Transverse colon (tissue), 4 donors: ENCODE measurements around the gene ZBTB45. TPM values are rescaled to one million over a fixed set of nuclear protein-coding genes. Genes with fewer than 3 reads are reported as not detected.
"Not testable (repeated sequence)": the region's sequence is repeated elsewhere in the genome, so short reads cannot be mapped to it uniquely, and the experiment has no call there.

ENCODE experiments used
- DNase-seq: peaks from one replicate; pipeline ENCODE4 v3.0.0-alpha.2; 2019
- H3K27ac ChIP-seq, 4 donors: fragments of 200-600 bp; sonication (generic); 2 replicates each; pipeline ENCODE4 v1.5.1; 2016 to 2018; ENCODE audit warnings: inconsistent platforms in 4 of 4
- H3K27me3 ChIP-seq: fragments of 200-600 bp; sonication (generic); 2 replicates; pipeline ENCODE4 v1.5.1; 2017; ENCODE audit warnings: inconsistent platforms
- H3K36me3 ChIP-seq, 4 donors: fragments of 200-600 bp; sonication (generic); 2 replicates each; pipeline ENCODE4 v1.5.1; 2017 to 2019; ENCODE audit warnings: inconsistent platforms in 4 of 4
- H3K4me1 ChIP-seq, 4 donors: fragments of 200-600 bp; sonication (generic); 2 replicates each; pipeline ENCODE4 v1.5.1; 2017 to 2020; ENCODE audit warnings: inconsistent platforms in 4 of 4
- H3K4me3 ChIP-seq, 4 donors: fragments of 200-600 bp; sonication (generic); 1 replicate in 1 of 4; 2 replicates in 3 of 4; pipeline versions ENCODE4 v1.5.1 to v1.6.1; 2017 to 2019; ENCODE audit warnings: inconsistent platforms in 4 of 4
- H3K9me3 ChIP-seq, 2 donors: fragments of 200-600 bp; sonication (generic); 2 replicates each; pipeline ENCODE4 v1.5.1; 2017 to 2019; ENCODE audit warnings: inconsistent platforms in 2 of 2
- EP300 ChIP-seq: sonication (generic); formaldehyde crosslinking; IDR thresholded peaks from one replicate; pipeline ENCODE4 v1.6.1; 2017; ENCODE audit warnings: antibody characterized with exemption, low read depth
- POLR2A ChIP-seq: fragments of 450-650 bp; IDR thresholded peaks from one replicate; pipeline ENCODE4 v1.6.1; 2016; ENCODE audit warnings: antibody characterized with exemption, mild to moderate bottlenecking, moderate library complexity
- POLR2AphosphoS5 ChIP-seq, 3 donors: sonication (generic); formaldehyde crosslinking; IDR thresholded peaks; one replicate each; pipeline ENCODE4 v1.6.1; 2016; ENCODE audit warnings: antibody characterized with exemption in 3 of 3
- WGBS, 2 donors: methylation state at CpG; one replicate each; pipeline ENCODE4 v1.1.5; 2018; ENCODE audit warnings: low coverage in 1 of 2; 5-methylcytosine and 5-hydroxymethylcytosine counted together
- in situ Hi-C, 4 donors: fragments of 200-750 bp; cut with MboI; loops; one replicate each; pipeline versions ENCODE4 v1.15.0 to v1.15.1; 2017; ENCODE audit warnings: low sequenced_read_pairs in 3 of 4, low pct_ligation_motif_present in 1 of 4, low pct_unique_long_range_greater_than_20kb in 1 of 4
- intact Hi-C: fragments of 100-400 bp; cut with DNase I; formaldehyde crosslinking; loops from one replicate; pipeline ENCODE4 v1.15.1; 2023; ENCODE audit warnings: low total_unique reads
- total RNA-seq, 4 donors: library from RNA; depleted of rRNA; stranded (reverse); fragments of >200 nt; gene quantifications; one replicate each; pipeline ENCODE4 v1.1.0, GENCODE V29; 2016
- TF ChIP-seq, protein P1 (sequence below), 5 experiments: fragments of 200-600 bp in 3 of 5; fragments of 450-650 bp in 2 of 5; sonication (generic) in 3 of 5; IDR thresholded peaks; 1 replicate in 2 of 5; 2 replicates in 3 of 5; pipeline ENCODE4 v1.5.1; 2016 to 2017; ENCODE audit warnings: antibody characterized with exemption in 5 of 5, inconsistent platforms in 3 of 5, mild to moderate bottlenecking in 2 of 5, moderate library complexity in 1 of 5

The ZBTB45 gene
- total RNA-seq, 4 donors from 2014 or later: 12.8 to 24.7 (median 18.1) TPM

DNA sequence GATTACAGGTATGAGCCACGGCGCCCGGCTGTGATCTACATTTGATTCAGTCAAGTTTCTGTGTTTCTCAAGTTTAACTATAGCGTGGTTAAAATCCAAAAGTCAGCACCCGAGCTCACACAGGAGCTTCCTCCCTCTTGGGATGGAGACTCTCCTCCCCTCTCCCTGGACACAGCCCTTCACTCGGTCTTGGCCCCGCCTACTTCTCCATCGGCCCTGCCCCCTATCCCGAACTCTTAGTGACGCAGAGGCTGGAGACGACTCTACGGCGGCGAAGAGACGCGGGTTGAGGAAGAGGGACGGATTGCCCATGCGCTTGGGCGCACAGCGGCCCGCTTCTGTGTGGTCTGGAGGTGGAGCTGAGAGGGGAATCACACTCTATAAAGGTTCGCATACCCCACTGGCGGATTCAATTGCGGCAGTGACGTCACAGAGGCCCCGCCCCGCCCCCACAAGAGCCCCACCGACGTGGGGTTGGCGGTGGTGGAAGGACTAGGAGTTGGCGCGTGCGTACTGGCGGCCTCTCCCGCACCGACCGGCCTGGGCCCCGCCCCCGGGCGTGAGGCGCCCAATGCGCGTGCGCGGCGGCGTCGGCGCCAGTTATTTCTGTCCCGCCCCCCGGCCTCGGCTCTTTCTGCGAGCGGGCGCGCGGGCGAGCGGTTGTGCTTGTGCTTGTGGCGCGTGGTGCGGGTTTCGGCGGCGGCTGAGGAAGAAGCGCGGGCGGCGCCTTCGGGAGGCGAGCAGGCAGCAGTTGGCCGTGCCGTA lies 24.4 kb upstream of the ZBTB45 start, which contains the start of gene TRIM28:
TSS of gene TRIM28 (plus strand) at position 239 of the 765 bp plus-strand sequence. CDS start 694 bp downstream, outside the sequence.
- WGBS, 2 donors: 1% methylated on average over 29 of the region's 73 CpGs; no CpG with 5 or more reads in 1 of the 2 donors
- no peaks in the 10 kb centered on the region for H3K27me3 ChIP-seq
- peak; percentile 99 for DNase-seq
- peaks cover 0 to 17% (median 10%) of the 10 kb centered on the region in 4 donors for H3K36me3 ChIP-seq
- H3K4me1 ChIP-seq: peaks cover 18 to 34% (median 26%) of the 10 kb centered on the region in 4 donors
- peak; percentile 91 for TF ChIP-seq POLR2A
- TF ChIP-seq, protein P1, sequence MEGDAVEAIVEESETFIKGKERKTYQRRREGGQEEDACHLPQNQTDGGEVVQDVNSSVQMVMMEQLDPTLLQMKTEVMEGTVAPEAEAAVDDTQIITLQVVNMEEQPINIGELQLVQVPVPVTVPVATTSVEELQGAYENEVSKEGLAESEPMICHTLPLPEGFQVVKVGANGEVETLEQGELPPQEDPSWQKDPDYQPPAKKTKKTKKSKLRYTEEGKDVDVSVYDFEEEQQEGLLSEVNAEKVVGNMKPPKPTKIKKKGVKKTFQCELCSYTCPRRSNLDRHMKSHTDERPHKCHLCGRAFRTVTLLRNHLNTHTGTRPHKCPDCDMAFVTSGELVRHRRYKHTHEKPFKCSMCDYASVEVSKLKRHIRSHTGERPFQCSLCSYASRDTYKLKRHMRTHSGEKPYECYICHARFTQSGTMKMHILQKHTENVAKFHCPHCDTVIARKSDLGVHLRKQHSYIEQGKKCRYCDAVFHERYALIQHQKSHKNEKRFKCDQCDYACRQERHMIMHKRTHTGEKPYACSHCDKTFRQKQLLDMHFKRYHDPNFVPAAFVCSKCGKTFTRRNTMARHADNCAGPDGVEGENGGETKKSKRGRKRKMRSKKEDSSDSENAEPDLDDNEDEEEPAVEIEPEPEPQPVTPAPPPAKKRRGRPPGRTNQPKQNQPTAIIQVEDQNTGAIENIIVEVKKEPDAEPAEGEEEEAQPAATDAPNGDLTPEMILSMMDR (IDR thresholded peaks at IDR 0.05): no peak
- TF ChIP-seq EP300: no peak
- peak; percentile 97 to 99 (median 99) for TF ChIP-seq POLR2AphosphoS5 (IDR thresholded peaks at IDR 0.05)
- intact Hi-C loops (no loop called here), in situ Hi-C loops (no loop called here)
- peak within 1 kb of the TSS; percentile 93 to 99 (median 94) for H3K27ac ChIP-seq
- no peaks in the 10 kb centered on the region for H3K9me3 ChIP-seq
- H3K4me3 ChIP-seq: peak within 1 kb of the TSS; percentile 57 to 99 (median 97)

DNA sequence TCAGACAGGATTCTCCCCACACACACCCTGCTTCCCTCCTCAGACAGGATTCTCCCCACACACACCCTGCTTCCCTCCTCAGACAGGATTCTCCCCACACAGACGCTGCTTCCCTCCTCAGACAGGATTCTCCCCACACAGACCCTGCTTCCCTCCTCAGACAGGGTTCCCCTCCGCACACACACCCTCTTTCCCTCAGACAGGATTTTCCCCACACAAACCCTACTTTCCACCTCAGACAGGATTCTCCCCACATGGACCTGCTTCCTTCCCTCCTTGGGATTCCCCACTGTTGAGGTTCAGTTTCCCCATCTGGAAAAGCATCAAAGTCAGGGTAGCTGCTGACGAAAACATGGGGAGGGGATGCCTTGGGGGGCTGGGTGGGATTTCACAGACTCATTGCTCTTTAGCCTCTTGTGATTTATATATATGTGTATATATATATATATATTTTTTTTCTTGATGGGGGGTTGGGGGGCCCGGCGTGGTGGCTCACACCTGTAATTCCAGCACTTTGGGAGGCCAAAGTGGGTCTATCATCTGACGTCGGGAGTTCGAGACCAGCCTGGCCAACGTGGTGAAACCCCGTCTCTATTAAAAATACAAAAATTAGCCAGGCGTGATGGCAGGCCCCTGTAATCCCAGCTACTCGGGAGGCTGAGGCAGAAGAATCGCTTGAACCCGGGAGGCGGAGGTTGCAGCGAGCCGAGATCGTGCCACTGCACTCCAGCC lies 23.2 kb upstream of the ZBTB45 start:
- H3K36me3 ChIP-seq, in situ Hi-C loops, intact Hi-C loops, DNase-seq, H3K9me3 ChIP-seq: not testable (repeated sequence)
- Histone ChIP-seq H3K4me1 (peaks cover 18 to 44% (median 33%) of the 10 kb centered on the region in 4 donors), H3K27ac (peak overlapping the region; percentile 93 to 99 (median 94)), H3K27me3 (peaks cover 11% of the 10 kb centered on the region), H3K4me3 (peak overlapping the region in 2 of 4 donors; percentile 97)
- whole genome bisulfite sequencing, 2 donors: 69 to 74% methylated on average over 10 to 18 of the region's 18 CpGs

DNA sequence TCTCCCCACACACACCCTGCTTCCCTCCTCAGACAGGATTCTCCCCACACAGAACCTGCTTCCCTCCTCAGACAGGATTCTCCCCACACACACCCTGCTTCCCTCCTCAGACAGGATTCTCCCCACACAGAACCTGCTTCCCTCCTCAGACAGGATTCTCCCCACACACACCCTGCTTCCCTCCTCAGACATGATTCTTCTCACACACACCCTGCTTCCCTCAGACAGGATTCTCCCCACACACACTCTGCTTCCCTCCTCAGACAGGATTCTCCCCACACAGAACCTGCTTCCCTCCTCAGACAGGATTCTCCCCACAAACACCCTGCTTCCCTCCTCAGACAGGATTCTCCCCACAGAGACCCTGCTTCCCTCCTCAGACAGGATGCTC lies 19.6 kb upstream of the ZBTB45 start:
- Histone ChIP-seq H3K4me1 (peaks cover 0 to 18% (median 13%) of the 10 kb centered on the region in 4 donors), H3K27me3 (peaks cover 14% of the 10 kb centered on the region)
- intact Hi-C loops, H3K36me3 ChIP-seq, H3K27ac ChIP-seq, H3K9me3 ChIP-seq, in situ Hi-C loops, H3K4me3 ChIP-seq, DNase-seq: not testable (repeated sequence)

DNA sequence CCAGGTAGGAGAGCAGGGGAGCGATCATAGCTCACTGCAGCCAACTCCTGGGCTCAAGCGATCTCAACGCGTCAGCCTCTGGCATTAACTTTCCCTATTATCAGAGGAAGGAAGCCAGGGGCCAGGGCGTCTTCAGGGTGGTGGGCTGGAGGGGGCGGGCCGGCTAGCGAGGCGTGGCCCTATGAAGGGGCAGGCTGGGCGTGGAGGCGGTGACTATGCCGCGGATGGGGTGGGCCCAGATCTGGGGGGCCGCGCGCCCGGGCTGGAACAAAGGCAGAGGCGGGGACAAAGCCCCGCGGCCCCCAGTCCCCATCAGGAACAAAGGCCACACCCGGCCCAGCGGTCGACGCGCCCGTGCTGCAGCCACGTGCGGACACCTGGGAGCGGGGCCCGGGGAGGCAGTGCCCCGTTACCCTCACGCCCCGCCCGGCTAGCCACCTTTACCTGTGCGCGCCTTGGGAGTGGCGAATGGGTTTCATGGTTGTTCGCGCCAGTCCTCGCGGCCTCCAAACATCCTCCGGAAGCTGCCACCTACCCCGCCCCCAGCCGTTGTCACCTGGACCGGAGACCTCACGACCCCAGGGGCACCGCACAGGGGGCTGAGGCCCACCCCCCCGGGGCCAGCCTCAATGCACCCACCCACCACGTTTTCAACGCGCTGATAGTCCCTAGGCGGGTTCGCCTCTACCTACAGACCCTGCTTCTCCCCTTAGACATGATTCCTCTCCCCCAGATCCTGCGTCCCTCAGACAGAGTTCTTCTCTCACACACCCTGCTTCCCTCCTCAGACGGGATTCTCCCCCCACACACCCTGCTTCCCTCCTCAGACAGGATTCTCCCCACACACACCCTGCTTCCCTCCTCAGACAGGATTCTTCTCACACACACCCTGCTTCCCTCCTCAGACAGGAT lies 18.9 kb upstream of the ZBTB45 start:
- no peak overlapping the region for H3K27ac ChIP-seq
- intact Hi-C loops: no loop called here
- 6 to 7% methylated on average over 7 to 40 of the region's 55 CpGs for whole genome bisulfite sequencing, 2 donors

More for the DNA sequence above, 18.9 kb upstream of the ZBTB45 start:
- Histone ChIP-seq H3K9me3 (no peaks in the 10 kb centered on the region), H3K27me3 (peaks cover 14% of the 10 kb centered on the region), H3K36me3 (no peaks in the 10 kb centered on the region), H3K4me1 (peaks cover 0 to 17% (median 12%) of the 10 kb centered on the region in 4 donors), H3K4me3 (peak overlapping the region in 3 of 4 donors; percentile 1 to 37 (median 11))
- no peak for TF ChIP-seq POLR2AphosphoS5 (IDR thresholded peaks at IDR 0.05)
- no peak for TF ChIP-seq POLR2A
- no peak for TF ChIP-seq EP300
- TF ChIP-seq, protein P1 (IDR thresholded peaks at IDR 0.05): no peak
- in situ Hi-C loops: no loop called here
- DNase-seq: no peak
